KG1 (cell line): Measurements from ENCODE around the gene MCAM.

ENCODE experiments used
- DNase-seq: peaks from one replicate; lab custom pipeline; 2025; lab: John Stamatoyannopoulos, UW

MCAM gene

GRCh38 chr11:119316729-119317591, at the start of gene MCAM:
Gene MCAM, minus strand, starts transcription at chr11:119317130. Its CDS starts 29 bp downstream, at chr11:119317101.
- no peak for DNase-seq

GRCh38 chr11:119365071-119365591, 48.2 kb upstream of the MCAM start:
- DNase-seq = no peak

- no peak for DNase-seq
Measured at GRCh38 chr11:119363851-119364590, 47.1 kb upstream of the MCAM start.

- DNase-seq = no peak
Measured at GRCh38 chr11:119363081-119363850, 46.3 kb upstream of the MCAM start.

- no peak for DNase-seq
Measured at GRCh38 chr11:119362741-119363080, 45.8 kb upstream of the MCAM start.

GRCh38 chr11:119361941-119362725, 45.2 kb upstream of the MCAM start:
- no peak for DNase-seq

GRCh38 chr11:119361056-119361787, 44.3 kb upstream of the MCAM start:
- DNase-seq = no peak

- DNase-seq = peak; percentile 47
Measured at GRCh38 chr11:119359365-119360214, 42.7 kb upstream of the MCAM start.

GRCh38 chr11:119357074-119357473, 40.1 kb upstream of the MCAM start:
- no peak for DNase-seq

- peak; percentile 83 for DNase-seq
Measured at GRCh38 chr11:119356349-119357031, 39.6 kb upstream of the MCAM start.

- DNase-seq = no peak
Measured at GRCh38 chr11:119355091-119355843, 38.3 kb upstream of the MCAM start.

- no peak for DNase-seq
Measured at GRCh38 chr11:119352857-119353260, 35.9 kb upstream of the MCAM start.

- DNase-seq = no peak
Measured at GRCh38 chr11:119351232-119351631, 34.3 kb upstream of the MCAM start.

- DNase-seq = no peak
Measured at GRCh38 chr11:119350302-119350701, 33.4 kb upstream of the MCAM start.

GRCh38 chr11:119347940-119348605, 31.1 kb upstream of the MCAM start:
- no peak for DNase-seq

GRCh38 chr11:119347242-119347641, 30.3 kb upstream of the MCAM start:
- no peak for DNase-seq

GRCh38 chr11:119346605-119347004, 29.7 kb upstream of the MCAM start, which contains the start of gene MFRP:
Gene MFRP, minus strand, starts transcription at chr11:119346705. Its CDS starts 192 bp downstream, at chr11:119346513.
- no peak for DNase-seq

GRCh38 chr11:119345685-119346084, 28.8 kb upstream of the MCAM start:
- no peak for DNase-seq
